22Rv1 (cell line): ENCODE measurements around the gene DDX53.

Source experiments
- CTCF ChIP-seq: fragments of 450-650 bp; IDR thresholded peaks from 2 replicates; pipeline ENCODE4 v1.5.1; 2017; ENCODE audit warnings: mild to moderate bottlenecking
- ZFX ChIP-seq: fragments of 450-650 bp; IDR thresholded peaks from 2 replicates; pipeline ENCODE4 v1.6.1; 2017; ENCODE audit warnings: antibody characterized with exemption, borderline replicate concordance

- TF ChIP-seq CTCF (no peak), ZFX (no peak)
These were observed 3.4 kb downstream of the DDX53 start for GRCh38 chrX:23003116-23003515.
